GM11168 (cell line): ENCODE measurements around the gene CD55.

Experiments used
- in situ Hi-C: fragments of 300-500 bp; cut with MboI; formaldehyde crosslinking; loops from one replicate; pipeline ENCODE4 v1.12.0; 2022; ENCODE audit warnings: low sequenced_read_pairs; ENCODE audit not compliant: unreplicated experiment

Gene CD55

GRCh38 chr1:207355513-207356295 lies 34.2 kb downstream of the CD55 start:
- in situ Hi-C loops: no loop called here

GRCh38 chr1:207361029-207361428 lies 39.6 kb downstream of the CD55 start:
- in situ Hi-C loops: no loop called here

GRCh38 chr1:207361889-207362288 lies 40.4 kb downstream of the CD55 start:
- in situ Hi-C loops: no loop called here

GRCh38 chr1:207362962-207363860 lies 41.7 kb downstream of the CD55 start:
- in situ Hi-C loops: no loop called here

GRCh38 chr1:207363871-207364270 lies 42.4 kb downstream of the CD55 start:
- in situ Hi-C loops: no loop called here

- in situ Hi-C loops: no loop called here
Measured at GRCh38 chr1:207364614-207365013, 43.1 kb downstream of the CD55 start.

- in situ Hi-C loops: no loop called here
Measured at GRCh38 chr1:207365063-207365462, 43.6 kb downstream of the CD55 start.

- in situ Hi-C loops: no loop called here
Measured at GRCh38 chr1:207366022-207366421, 44.5 kb downstream of the CD55 start.

- in situ Hi-C loops: no loop called here
Measured at GRCh38 chr1:207388721-207389120, 67.2 kb downstream of the CD55 start.

- in situ Hi-C loops: no loop called here
Measured at GRCh38 chr1:207389728-207390464, 68.4 kb downstream of the CD55 start.

- in situ Hi-C loops: no loop called here
Measured at GRCh38 chr1:207393610-207394009, 72.1 kb downstream of the CD55 start.

- in situ Hi-C loops: no loop called here
Measured at GRCh38 chr1:207396168-207396746, 74.8 kb downstream of the CD55 start.

GRCh38 chr1:207397525-207397926 lies 76.0 kb downstream of the CD55 start:
- in situ Hi-C loops: no loop called here

- in situ Hi-C loops: no loop called here
Measured at GRCh38 chr1:207398986-207399385, 77.5 kb downstream of the CD55 start.

- in situ Hi-C loops: loop anchor here (5.0 kb wide), 1 partner anchor 314 kb away; the partner anchor contains the start of gene C4BPB
Measured at GRCh38 chr1:207401578-207401977, 80.1 kb downstream of the CD55 start.

GRCh38 chr1:207402744-207403143 lies 81.3 kb downstream of the CD55 start:
- in situ Hi-C loops: loop anchor here (5.0 kb wide), 1 partner anchor 315 kb away; the partner anchor contains the start of gene C4BPB

- in situ Hi-C loops: loop anchor here (5.0 kb wide), 1 partner anchor 318 kb away; the partner anchor contains the start of gene C4BPB
Measured at GRCh38 chr1:207404849-207405525, 83.5 kb downstream of the CD55 start.

- in situ Hi-C loops: no loop called here
Measured at GRCh38 chr1:207405814-207406213, 84.3 kb downstream of the CD55 start.

- in situ Hi-C loops: no loop called here
Measured at GRCh38 chr1:207407655-207408260, 86.3 kb downstream of the CD55 start.
